ENCODE data around the gene TYW1.
"Not testable (repeated sequence)": the region's sequence is repeated elsewhere in the genome, so short reads cannot be mapped to it uniquely, and the experiment has no call there.

Gene TYW1

DNA sequence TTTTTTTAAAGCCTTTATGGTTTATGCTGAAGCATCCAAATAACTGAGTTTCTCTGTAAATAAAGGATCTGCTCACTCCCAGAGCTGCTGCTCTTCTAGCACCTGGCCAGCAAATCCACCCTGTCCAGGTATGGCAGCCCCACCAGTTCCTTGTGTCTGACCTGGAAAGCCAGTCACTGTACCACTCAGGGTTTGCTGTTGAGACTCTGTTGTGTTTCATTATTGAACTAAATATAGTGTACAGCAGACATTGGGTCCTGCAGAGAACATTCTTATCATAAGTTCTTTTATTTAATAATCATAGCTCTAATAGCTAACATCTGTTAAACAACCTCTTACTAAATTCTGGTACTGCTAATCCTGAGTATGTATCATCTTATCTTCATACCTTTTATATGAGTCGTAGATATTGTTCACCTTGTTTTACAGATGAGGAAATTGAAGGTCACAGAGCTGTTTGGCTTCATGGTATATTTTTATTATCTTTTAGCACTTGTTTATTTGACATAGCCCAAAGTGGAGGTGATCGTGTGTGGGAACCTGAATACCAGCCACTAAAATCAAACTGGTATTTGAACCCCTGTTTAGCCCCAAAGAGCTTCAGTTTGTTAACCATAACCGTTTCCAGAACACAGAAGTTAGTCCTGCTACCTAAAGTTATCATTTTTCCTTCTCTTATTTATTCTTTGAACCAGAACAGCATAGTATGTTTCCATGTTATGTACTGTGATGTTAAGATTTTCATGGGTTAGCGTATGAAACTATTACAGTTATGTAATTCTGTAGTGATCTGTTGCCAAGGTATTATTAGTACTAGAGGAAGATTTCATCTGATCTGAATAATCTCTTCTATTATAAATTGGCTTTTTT lies 139.2 kb downstream of the TYW1 start:
- not testable (repeated sequence) for DNase-seq

GRCh38 chr7:67137489-67137888 lies 140.9 kb downstream of the TYW1 start:
- DNase-seq = not testable (repeated sequence)

DNA sequence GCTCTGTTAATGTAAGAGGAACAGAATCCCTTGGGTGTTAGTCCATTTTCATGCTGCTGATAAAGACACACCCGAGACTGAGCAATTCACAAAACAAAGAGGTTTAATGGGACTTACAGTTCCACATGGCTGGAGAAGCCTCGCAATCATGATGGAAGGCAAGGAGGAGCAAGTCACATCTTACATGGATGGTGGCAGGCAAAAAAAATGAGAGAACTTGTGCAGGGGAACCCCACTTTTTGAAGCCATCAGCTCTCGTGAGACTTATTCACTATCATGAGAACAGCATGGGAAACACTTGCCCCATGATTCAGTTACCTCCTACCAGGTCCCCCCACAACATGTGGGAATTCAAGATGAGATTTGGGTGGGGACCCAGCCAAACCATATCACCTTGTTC lies 143.2 kb downstream of the TYW1 start:
- not testable (repeated sequence) for DNase-seq

GRCh38 chr7:67141001-67141400 lies 144.4 kb downstream of the TYW1 start:
- DNase-seq = not testable (repeated sequence)

DNA sequence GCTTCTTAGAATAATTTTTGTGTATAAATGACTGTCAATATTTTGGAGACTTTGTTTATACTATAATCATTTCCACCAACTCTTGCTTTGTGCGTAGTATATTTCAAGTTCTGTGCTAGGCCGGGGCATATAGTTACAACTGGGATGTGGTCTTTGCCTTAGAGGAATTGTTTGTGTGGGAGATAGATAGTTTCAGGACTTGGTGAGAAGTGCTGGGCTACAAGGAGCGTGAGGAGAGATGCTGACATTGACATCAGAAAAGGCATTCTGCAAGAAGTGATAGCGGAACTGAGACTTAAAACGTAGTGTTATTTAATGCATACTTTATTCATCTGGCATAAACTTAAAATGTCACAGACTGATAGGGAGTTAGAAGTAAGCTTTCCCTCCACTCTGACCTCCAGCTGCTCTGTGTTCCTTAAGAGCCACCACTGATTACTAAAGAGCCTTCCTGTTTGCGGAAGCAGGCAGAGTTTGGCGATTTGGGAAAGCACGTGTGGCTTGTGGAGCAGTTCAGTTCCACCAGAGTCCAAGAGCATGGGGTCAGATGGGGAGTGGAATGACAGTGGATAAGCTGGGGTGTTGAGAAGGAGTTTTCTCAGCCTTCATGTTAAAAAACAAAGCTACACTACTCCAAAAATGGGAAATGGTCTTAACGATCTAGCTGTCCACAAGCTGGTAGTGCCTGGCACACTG lies 146.6 kb downstream of the TYW1 start:
- not testable (repeated sequence) for DNase-seq

GRCh38 chr7:67145581-67146193 lies 149.1 kb downstream of the TYW1 start:
- DNase-seq = not testable (repeated sequence)

DNA sequence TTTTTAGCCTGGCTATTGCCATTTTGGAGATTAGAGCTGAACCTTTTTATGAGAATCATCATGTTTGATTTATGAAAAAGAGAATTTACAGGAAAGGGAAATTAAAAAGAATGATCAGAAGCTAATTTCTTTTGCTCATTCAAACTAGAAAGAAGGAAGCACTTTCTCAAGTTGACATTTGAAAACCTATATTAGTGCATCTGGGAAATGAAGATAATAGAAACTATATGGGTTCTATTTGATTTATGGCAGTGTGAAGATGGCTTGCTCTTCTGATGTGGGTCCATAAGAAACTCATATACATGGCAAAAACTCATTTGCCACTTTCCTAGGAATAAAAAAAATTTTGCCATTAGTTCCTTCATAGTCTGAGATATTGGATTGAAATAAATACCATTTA lies 152.5 kb downstream of the TYW1 start:
- DNase-seq = not testable (repeated sequence)

- DNase-seq = not testable (repeated sequence)
Measured at GRCh38 chr7:67154374-67154773, 157.7 kb downstream of the TYW1 start.

- not testable (repeated sequence) for DNase-seq
Measured at GRCh38 chr7:67156064-67156463, 159.4 kb downstream of the TYW1 start.

- not testable (repeated sequence) for DNase-seq
Measured at GRCh38 chr7:67163285-67163684, 166.7 kb downstream of the TYW1 start.

DNA sequence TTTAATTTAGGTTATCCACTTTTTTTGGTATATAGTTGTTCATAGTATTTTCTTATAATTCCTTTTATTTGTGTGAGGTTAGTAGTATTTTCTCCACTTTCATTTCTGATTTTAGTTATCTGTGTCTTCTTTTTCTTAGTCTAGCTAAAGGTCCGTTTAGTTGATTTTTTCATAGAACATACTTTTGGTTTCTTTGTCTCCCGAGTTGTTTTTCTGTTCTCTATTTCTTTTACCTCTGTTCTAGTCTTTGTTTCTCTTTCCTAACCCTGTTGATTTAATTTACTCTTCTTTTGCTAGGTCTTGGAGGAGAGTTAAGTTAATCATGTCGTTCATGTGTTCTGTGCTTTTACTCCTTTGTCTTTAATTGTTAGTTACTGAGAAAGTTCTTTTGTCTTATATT lies 174.5 kb downstream of the TYW1 start:
- not testable (repeated sequence) for DNase-seq

DNA sequence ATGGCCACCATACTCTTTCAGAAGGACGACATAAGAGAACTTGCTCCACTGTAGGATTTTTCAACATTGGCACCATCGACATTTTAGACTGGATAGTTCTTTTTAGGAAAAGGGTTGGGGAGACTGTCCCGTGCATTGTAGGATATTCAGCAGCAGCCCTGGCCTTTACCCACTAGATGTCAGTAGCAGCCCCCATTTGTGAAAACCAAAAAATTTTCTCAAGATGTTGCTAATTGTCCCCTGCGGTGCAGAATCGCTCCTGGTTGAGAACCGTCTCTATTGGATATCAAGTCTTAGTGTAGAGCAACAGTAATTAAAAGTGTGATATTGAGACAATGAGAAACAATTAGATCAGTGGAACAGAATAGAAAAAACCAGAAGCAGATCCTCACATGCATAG lies 180.1 kb downstream of the TYW1 start:
- not testable (repeated sequence) for DNase-seq

DNA sequence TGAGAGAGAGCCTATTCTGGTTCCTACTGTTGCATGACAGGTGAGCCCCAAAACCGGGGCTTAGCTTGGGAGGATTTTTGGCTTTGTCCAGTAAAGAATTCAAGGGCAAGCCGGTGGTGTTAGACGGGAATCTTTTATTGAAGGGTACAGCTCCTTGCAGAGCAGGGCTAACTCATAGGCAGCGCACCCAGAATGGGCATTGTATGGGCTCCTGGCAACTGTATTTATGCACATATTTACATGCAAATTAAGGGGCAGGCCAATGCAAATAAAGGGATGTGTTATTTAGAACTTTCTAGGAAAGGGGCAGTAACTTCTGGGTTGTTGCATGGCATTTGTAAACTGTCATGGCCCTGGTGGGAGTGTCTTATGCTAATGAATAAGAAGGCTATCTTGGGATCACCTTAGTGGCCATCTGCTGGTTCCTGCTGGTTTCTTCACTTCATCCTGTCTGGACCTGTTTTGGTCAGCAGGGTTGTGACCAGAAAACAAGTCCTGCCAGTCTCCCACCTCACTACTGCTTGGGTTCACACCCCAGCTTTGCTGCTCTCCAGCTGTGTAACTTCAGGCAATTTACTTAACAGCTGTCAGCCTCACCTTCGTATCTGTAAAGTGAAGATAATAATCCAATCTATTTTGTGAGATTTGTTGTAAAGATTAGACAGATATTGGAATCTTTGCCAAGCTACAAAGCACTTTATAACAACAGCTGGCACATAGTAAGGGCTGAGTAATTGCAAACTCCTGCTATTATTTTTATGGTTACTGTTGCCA lies 182.5 kb downstream of the TYW1 start:
- DNase-seq = not testable (repeated sequence)

GRCh38 chr7:67182956-67183750 lies 186.5 kb downstream of the TYW1 start:
- not testable (repeated sequence) for DNase-seq

- not testable (repeated sequence) for DNase-seq
Measured at GRCh38 chr7:67184912-67185659, 188.5 kb downstream of the TYW1 start.

DNA sequence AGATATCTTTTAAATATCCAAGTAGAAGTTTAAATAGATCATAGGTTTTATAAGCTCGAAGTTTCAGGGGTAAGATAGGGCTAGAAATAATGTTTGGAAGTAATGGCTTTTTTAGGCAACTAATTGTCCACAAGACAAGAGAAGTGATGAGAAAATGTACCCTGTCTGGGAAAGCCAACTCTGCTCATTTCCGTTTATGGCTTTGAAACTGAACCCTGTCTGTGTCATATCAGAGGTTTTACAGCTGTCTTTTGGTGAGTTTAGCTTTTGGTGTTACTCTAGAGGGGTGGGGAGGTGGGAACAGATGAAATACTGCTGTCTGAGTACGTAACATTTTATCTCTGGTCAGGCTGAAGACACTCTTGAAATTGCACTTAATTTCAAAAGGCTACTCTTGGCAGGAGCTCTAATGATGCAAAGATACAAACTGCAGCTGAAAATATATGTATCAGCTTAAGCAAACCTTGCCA lies 189.1 kb downstream of the TYW1 start:
- DNase-seq = not testable (repeated sequence)

DNA sequence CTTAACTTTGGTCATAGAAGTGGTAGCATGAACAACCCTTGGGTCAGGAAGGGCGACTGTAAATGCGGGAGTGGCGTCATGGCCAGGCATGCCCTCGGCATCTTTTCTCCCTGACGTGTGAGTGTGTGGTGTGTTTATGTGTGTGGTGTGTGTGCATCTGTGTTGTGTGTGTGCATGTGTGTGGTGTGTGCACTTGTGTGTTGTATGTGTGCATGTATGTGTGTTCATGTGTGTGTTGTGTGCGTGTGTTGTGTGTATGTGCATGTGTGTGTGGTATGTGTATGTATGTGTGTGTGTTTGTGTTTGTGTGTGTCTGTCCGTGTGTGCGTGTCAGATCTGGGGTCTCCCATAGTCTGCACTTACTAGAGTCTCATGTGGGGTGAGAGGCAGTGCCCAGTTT lies 192.5 kb downstream of the TYW1 start:
- not testable (repeated sequence) for DNase-seq

DNA sequence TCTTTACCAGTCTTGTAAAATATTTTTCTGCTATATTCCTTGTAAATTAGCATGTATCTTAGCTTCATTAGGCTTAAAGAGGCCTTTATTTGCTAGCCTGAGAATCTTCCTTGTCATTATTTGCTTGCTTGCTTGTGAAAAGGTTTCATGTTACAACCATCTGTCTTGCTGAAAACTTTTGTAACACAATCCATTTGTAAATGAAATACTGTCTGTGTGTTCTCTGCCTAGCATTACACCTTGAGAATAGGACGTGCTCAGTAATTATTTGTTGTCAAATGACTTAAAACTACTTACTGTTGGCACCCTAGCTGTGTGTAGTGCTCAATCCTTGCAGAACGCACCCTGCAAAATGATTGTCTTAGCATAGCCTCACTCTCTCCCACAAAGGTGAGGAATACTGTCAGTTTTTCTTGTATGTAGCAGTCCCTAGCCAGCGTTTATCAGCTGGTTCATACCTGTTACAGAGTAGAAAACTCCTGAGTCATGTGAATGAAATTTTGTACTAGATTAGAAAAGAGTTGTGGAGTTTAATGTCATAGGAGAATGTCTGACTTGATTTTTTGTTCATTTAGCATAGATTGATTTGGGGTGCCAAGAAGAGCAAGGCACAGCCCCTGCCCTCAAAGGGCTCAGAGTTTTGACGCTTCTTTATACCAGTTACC lies 193.3 kb downstream of the TYW1 start:
- not testable (repeated sequence) for DNase-seq

DNA sequence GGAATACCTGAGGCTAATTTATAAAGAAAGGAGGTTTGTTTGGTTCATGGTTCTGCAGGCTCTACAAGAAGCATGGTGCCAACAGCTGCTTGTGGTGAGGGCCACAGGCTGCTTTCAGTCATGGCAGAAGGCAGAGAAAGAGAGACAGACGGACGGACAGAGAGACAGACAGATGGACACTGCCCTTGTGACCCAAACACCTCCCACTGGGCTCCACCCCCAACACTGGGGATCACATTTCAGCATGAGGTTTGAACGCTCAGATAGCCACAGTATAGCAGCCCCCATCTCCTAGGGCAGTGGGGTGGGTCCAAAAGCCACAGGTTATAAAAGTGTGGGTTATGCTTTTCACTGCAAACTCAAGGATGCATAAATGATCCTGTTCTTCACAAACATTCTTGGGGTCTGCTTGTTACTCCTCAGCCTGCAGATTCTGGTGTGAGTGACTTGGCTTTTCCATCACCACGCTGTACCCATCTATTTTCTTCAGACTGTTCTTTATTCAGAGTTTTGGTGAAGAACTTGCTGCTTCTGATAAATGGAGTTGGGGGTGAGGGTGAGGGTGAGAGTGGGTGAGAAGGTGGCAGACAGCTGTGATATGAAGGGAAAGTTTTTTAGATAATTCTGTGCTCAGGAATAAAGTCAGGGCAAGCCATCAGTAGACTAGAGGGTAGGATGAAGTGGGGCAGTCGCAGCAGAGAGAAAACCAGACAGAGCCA lies 194.5 kb downstream of the TYW1 start:
- not testable (repeated sequence) for DNase-seq

All from activated CD4-positive, alpha-beta T cell treated with anti-CD3 and anti-CD28 coated beads, Interleukin-2, Interleukin-6, amounts not matched to agents 100 ng/mL and 50 ng/mL, durations not matched to agents 16 hours and 8 hours (primary cell).